Measurements from ENCODE around the gene QRFP.

DNA sequence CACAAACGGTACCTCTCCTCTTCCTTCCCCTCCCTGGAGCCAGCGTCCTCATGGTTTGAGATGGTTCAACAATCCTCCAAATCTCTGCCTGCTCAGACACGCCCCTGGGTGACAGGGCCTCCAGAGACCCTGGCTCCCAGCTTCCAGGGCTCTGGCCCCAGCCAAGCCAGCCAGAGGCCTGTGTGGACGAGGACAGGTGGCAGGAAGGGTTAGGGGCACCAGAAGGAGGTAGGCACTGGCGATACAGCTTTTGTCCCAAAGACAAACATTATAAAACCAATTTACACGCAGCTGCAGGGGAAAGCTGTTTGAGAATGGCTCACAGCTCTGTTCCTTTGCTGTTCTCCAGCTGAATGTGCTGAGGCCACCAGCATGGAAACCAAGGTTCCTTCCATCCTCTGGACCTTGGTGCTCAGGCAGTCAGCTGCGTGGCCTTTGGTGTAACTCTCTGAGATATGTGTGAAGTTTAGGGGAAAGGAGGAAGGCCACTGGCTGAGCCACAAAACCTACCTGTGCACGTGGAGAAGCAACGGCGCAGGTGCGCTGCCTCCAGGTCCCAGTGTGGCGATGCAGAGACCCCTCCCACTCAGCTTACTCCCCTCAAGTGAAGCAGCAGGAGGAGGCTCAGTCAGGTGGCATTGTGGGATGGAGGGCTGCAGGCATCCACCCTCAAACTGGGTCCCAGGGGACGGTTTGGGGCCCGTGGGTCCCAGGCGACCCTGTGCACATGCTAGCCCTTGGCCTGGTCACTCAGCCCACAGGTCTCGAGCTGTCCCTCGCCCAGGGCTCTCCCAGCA, 4.3 kb upstream of the QRFP start:
- TF ChIP-seq POLR2AphosphoS5 (IDR thresholded peaks at IDR 0.05; ENCODE audit: low read depth, low read length) = no peak
- no peak for TF ChIP-seq POLR2A (IDR thresholded peaks at IDR 0.05; ENCODE audit: low read depth, low read length)
- no peak for TF ChIP-seq POU2F2 (IDR thresholded peaks at IDR 0.05; ENCODE audit: low read depth, low read length)
- TF ChIP-seq TAF1 (IDR thresholded peaks at IDR 0.05; ENCODE audit: low read depth, low read length) = no peak
- no peak for TF ChIP-seq SPI1 (IDR thresholded peaks at IDR 0.05; ENCODE audit: low read depth, low read length)
- TF ChIP-seq PAX5 (IDR thresholded peaks at IDR 0.05; ENCODE audit: insufficient read depth, low read length, severe bottlenecking) = no peak

Measured in GM12891 (cell line).